OCI-LY3 (cell line): Measurements from ENCODE around the gene ERC1.

ENCODE experiments used
- H2AFZ ChIP-seq: fragments of 200-600, 300-600 bp; shearing (Covaris generic); 2 replicates; pipeline ENCODE4 v1.6.0; 2014; ENCODE audit warnings: antibody characterized with exemption, low read depth, low read length
- H3K27ac ChIP-seq: fragments of 200-600, 300-600 bp; sonication (generic); 2 replicates; pipeline ENCODE4 v1.5.1; 2014; ENCODE audit warnings: mild to moderate bottlenecking, low read length, moderate library complexity, mixed read lengths
- H3K27me3 ChIP-seq: fragments of 200-600, 300-600 bp; sonication (generic); 2 replicates; pipeline ENCODE4 v1.6.1; 2014; ENCODE audit warnings: low read depth, low read length, mixed read lengths
- H3K36me3 ChIP-seq: fragments of 200-600, 300-600 bp; sonication (generic); replicated peaks from 2 replicates; pipeline ENCODE3; 2014; ENCODE audit warnings: low read depth, low read length, mixed read lengths
- H3K4me1 ChIP-seq: fragments of 300-600, 200-600 bp; sonication (generic); 2 replicates; pipeline ENCODE4 v1.6.1; 2014; ENCODE audit warnings: low read length, mixed read lengths
- H3K4me2 ChIP-seq: fragments of 200-600, 300-600 bp; sonication (generic); 2 replicates; pipeline ENCODE4 v1.6.1; 2014; ENCODE audit warnings: low read length, mixed read lengths
- H3K4me3 ChIP-seq: fragments of 300-600, 200-600 bp; sonication (generic); 2 replicates; pipeline ENCODE4 v1.5.1; 2014; ENCODE audit warnings: antibody characterized with exemption, mild to moderate bottlenecking, low read length, moderate library complexity
- H3K79me2 ChIP-seq: fragments of 300-600, 200-600 bp; shearing (Covaris generic); 2 replicates; pipeline ENCODE4 v1.6.1; 2014; ENCODE audit warnings: mild to moderate bottlenecking, low read length, mixed read lengths
- H3K9ac ChIP-seq: fragments of 300-600, 200-600 bp; shearing (Covaris generic); 2 replicates; pipeline ENCODE4 v1.6.0; 2014; ENCODE audit warnings: mild to moderate bottlenecking, low read length, moderate library complexity
- H3K9me3 ChIP-seq: fragments of 200-600, 300-600 bp; shearing (Covaris generic); 2 replicates; pipeline ENCODE4 v1.6.1; 2014; ENCODE audit warnings: low read length, mixed read lengths; ENCODE audit not compliant: insufficient read depth
- H4K20me1 ChIP-seq: fragments of 200-600, 300-600 bp; sonication (generic); 2 replicates; pipeline ENCODE4 v1.6.1; 2016; ENCODE audit warnings: low read length, mixed read lengths; ENCODE audit not compliant: insufficient read depth
- CTCF ChIP-seq: fragments of 200-600, 300-600 bp; sonication (generic); IDR thresholded peaks from 2 replicates; pipeline ENCODE4 v1.5.1; 2014; ENCODE audit warnings: antibody characterized with exemption, low read length, low read depth
- EZH2phosphoT487 ChIP-seq: fragments of 200-600 bp; shearing (Covaris generic); IDR thresholded peaks from 2 replicates; pipeline ENCODE4 v1.6.1; 2018; ENCODE audit warnings: antibody characterized with exemption, mixed run types, low read depth

The ERC1 gene

GRCh38 chr12:979349-979748 lies 11.7 kb upstream of the ERC1 start:
- no peaks in the 10 kb centered on the region for H4K20me1 ChIP-seq
- H3K9me3 ChIP-seq: no peaks in the 10 kb centered on the region
- H3K4me2 ChIP-seq: no peak overlapping the region
- TF ChIP-seq CTCF: no peak
- no peak for TF ChIP-seq EZH2phosphoT487
- H3K9ac ChIP-seq: no peak overlapping the region
- H3K36me3 ChIP-seq: no peaks in the 10 kb centered on the region
- no peaks in the 10 kb centered on the region for H3K27me3 ChIP-seq
- no peak overlapping the region for H3K4me3 ChIP-seq
- no peaks in the 10 kb centered on the region for H3K79me2 ChIP-seq
- H2AFZ ChIP-seq: no peak overlapping the region
- H3K27ac ChIP-seq: no peak overlapping the region
- peaks cover 10% of the 10 kb centered on the region for H3K4me1 ChIP-seq

GRCh38 chr12:981176-981828 lies 9.7 kb upstream of the ERC1 start:
- TF ChIP-seq EZH2phosphoT487 (no peak), CTCF (no peak)
- Histone ChIP-seq H3K9me3 (no peaks in the 10 kb centered on the region), H4K20me1 (no peaks in the 10 kb centered on the region), H2AFZ (no peak overlapping the region), H3K4me3 (no peak overlapping the region), H3K79me2 (no peaks in the 10 kb centered on the region), H3K27me3 (no peaks in the 10 kb centered on the region), H3K9ac (no peak overlapping the region), H3K27ac (no peak overlapping the region), H3K36me3 (peaks cover under 1% of the 10 kb centered on the region), H3K4me1 (peaks cover 10% of the 10 kb centered on the region), H3K4me2 (0 out of 2 replicates have a peak overlapping the region, but pooled peaks have one; percentile 9)

- Histone ChIP-seq H3K4me1 (peaks cover 10% of the 10 kb centered on the region), H2AFZ (no peak overlapping the region), H3K4me2 (no peak overlapping the region), H3K27ac (no peak overlapping the region), H3K4me3 (no peak overlapping the region), H4K20me1 (no peaks in the 10 kb centered on the region), H3K27me3 (no peaks in the 10 kb centered on the region), H3K36me3 (peaks cover 2% of the 10 kb centered on the region), H3K79me2 (no peaks in the 10 kb centered on the region), H3K9ac (no peak overlapping the region), H3K9me3 (no peaks in the 10 kb centered on the region)
- TF ChIP-seq CTCF (no peak), EZH2phosphoT487 (no peak)
These were observed 9.1 kb upstream of the ERC1 start for GRCh38 chr12:981961-982360.

GRCh38 chr12:988646-989045 lies 2.4 kb upstream of the ERC1 start:
- Histone ChIP-seq H2AFZ (no peak overlapping the region), H3K27me3 (no peaks in the 10 kb centered on the region), H3K4me1 (peaks cover 18% of the 10 kb centered on the region), H3K4me3 (no peak overlapping the region), H4K20me1 (no peaks in the 10 kb centered on the region), H3K36me3 (peaks cover 2% of the 10 kb centered on the region), H3K4me2 (no peak overlapping the region), H3K9ac (no peak overlapping the region), H3K9me3 (no peaks in the 10 kb centered on the region), H3K27ac (no peak overlapping the region), H3K79me2 (peaks cover 25% of the 10 kb centered on the region)
- TF ChIP-seq CTCF (no peak), EZH2phosphoT487 (no peak)
